Ovary (tissue), 9 donors: ENCODE measurements around the gene FBXO34. TPM values are rescaled to one million over a fixed set of nuclear protein-coding genes. Genes with fewer than 3 reads are reported as not detected.

Experiments used
- DNase-seq, 5 donors: peaks; one replicate each; pipeline ENCODE4 v3.0.0-alpha.2; 2019 to 2020
- H3K27ac ChIP-seq, 2 donors: fragments of 200-600 bp; one replicate each; pipeline versions ENCODE4 v1.5.1 to v1.8.0; 2019 to 2022
- H3K27me3 ChIP-seq: fragments of 200-600 bp; one replicate; pipeline ENCODE4 v1.8.0; 2022
- H3K36me3 ChIP-seq: fragments of 200-600 bp; sonication (generic); one replicate; pipeline ENCODE4 v1.5.1; 2019
- H3K4me1 ChIP-seq: one replicate; pipeline ENCODE4 v1.8.1; 2013; ENCODE audit warnings: mild to moderate bottlenecking, moderate library complexity; ENCODE audit not compliant: insufficient read depth
- H3K4me3 ChIP-seq: fragments of 200-600 bp; sonication (generic); one replicate; pipeline ENCODE4 v1.5.1; 2017
- H3K9me3 ChIP-seq, 2 donors: fragments of 200-600 bp in 1 of 2; sonication (generic) in 1 of 2; one replicate each; pipeline versions ENCODE4 v1.5.1 to v1.8.1; 2013 to 2019; ENCODE audit warnings: mild to moderate bottlenecking in 1 of 2, moderate library complexity in 1 of 2
- CTCF ChIP-seq, 3 donors: fragments of 450-650 bp in 2 of 3; fragments of 200-600 bp in 1 of 3; IDR thresholded peaks; one replicate each; pipeline versions ENCODE4 v1.5.1 to v1.8.0; 2016 to 2022; ENCODE audit warnings: antibody characterized with exemption in 3 of 3, mild to moderate bottlenecking in 1 of 3
- EP300 ChIP-seq: sonication (generic); formaldehyde crosslinking; IDR thresholded peaks from one replicate; pipeline ENCODE4 v1.6.1; 2017; ENCODE audit warnings: antibody characterized with exemption
- POLR2A ChIP-seq: fragments of 450-650 bp; IDR thresholded peaks from one replicate; pipeline ENCODE4 v1.6.1; 2017; ENCODE audit warnings: antibody characterized with exemption, mild to moderate bottlenecking, moderate library complexity
- WGBS, 3 donors: extraction: QIAGEN DNeasy Blood & Tissue Kit in 1 of 3; methylation state at CpG; one replicate each; pipeline versions ENCODE4 v1.1.5 to v1.1.7; 2013 to 2017; 5-methylcytosine and 5-hydroxymethylcytosine counted together
- intact Hi-C, 4 donors: fragments of 100-400 bp; cut with DNase I; formaldehyde crosslinking; loops; one replicate each; pipeline versions ENCODE4 v1.11.0 to v1.15.1; 2022 to 2023
- polyA plus RNA-seq, 2 donors: library from polyadenylated mRNA; stranded (reverse); fragments of 200-250 nt in 1 of 2; fragments of 350-450 nt in 1 of 2; fragmentation: Illumina TruSeq in 1 of 2; extraction: RNeasy Lipid Tissue Mini Kit (QIAGEN cat#74804) in 1 of 2; gene quantifications; one replicate each; pipeline ENCODE4 v1.2.3, GENCODE V29; 2013 to 2014
- total RNA-seq, 7 donors: library from RNA; depleted of rRNA in 2 of 7; stranded (reverse); fragments of >200 nt in 2 of 7; fragmentation: NEBNext Ultra II Directional in 3 of 7; extraction: Animal tissue kit (Norgen Biotek cat#: 25700) in 3 of 7; gene quantifications; one replicate each; pipeline versions ENCODE4 v1.1.0 to v1.2.4, GENCODE V29; 2016 to 2023
- donor health status: DM: no; HTN: no; CAD: no; lungs with moderate emphysema.
- donor health status: DM: no; HTN: no; CAD: no.
- donor health status: Bipolar disorder and iron deficiency.
- donor health status: DM: yes; HTN: yes; CAD: no.
- donor health status: DM: no; HTN: no; CAD: no.
- donor health status: DM: yes; HTN: yes; CAD: no.

Gene FBXO34
- total and polyA plus RNA-seq, 9 donors, result 11.4 to 29.8 (median 20.8) TPM

- H3K27ac ChIP-seq, result no peak overlapping the region
- H3K9me3 ChIP-seq, result no peaks in the 10 kb centered on the region
- no peak for DNase-seq
- intact Hi-C loops, result loop anchor here in 1 of 4 donors (5.0 kb wide), 1 partner anchor 787 kb away; no protein-coding TSS in a partner anchor
- 82 to 94% (median 84%) methylated on average over 5 of the region's 5 CpGs for WGBS, 3 donors
- H3K4me3 ChIP-seq, result no peak overlapping the region
- no peaks in the 10 kb centered on the region for H3K27me3 ChIP-seq
- no peaks in the 10 kb centered on the region for H3K4me1 ChIP-seq
- H3K36me3 ChIP-seq, result no peaks in the 10 kb centered on the region
- TF ChIP-seq POLR2A (no peak), CTCF (IDR thresholded peaks at IDR 0.05) (no peak), EP300 (no peak)
These were observed 102.8 kb downstream of the FBXO34 start for GRCh38 chr14:55373784-55374705.

- WGBS, 3 donors, result 94 to 97% (median 95%) methylated on average over 4 of the region's 4 CpGs
- no peak overlapping the region for H3K4me3 ChIP-seq
- H3K27ac ChIP-seq, result no peak overlapping the region
- no peaks in the 10 kb centered on the region for H3K4me1 ChIP-seq
- no peaks in the 10 kb centered on the region for H3K9me3 ChIP-seq
- intact Hi-C loops, result loop anchor here in 1 of 4 donors (5.0 kb wide), 1 partner anchor 787 kb away; no protein-coding TSS in a partner anchor
- no peaks in the 10 kb centered on the region for H3K36me3 ChIP-seq
- no peak for TF ChIP-seq CTCF (IDR thresholded peaks at IDR 0.05)
- TF ChIP-seq POLR2A, result no peak
- no peaks in the 10 kb centered on the region for H3K27me3 ChIP-seq
- DNase-seq, result no peak
These were observed 103.5 kb downstream of the FBXO34 start for GRCh38 chr14:55374771-55375170.

- TF ChIP-seq EP300 (no peak), POLR2A (no peak), CTCF (IDR thresholded peaks at IDR 0.05) (no peak)
- no peaks in the 10 kb centered on the region for H3K4me1 ChIP-seq
- no peak overlapping the region for H3K4me3 ChIP-seq
- DNase-seq, result no peak
- H3K27ac ChIP-seq, result no peak overlapping the region
- intact Hi-C loops, result no loop called here
- no peaks in the 10 kb centered on the region for H3K27me3 ChIP-seq
- H3K9me3 ChIP-seq, result no peaks in the 10 kb centered on the region
- WGBS, 3 donors, result 94 to 97% (median 95%) methylated on average over 5 of the region's 5 CpGs
- H3K36me3 ChIP-seq, result no peaks in the 10 kb centered on the region
These were observed 106.0 kb downstream of the FBXO34 start for GRCh38 chr14:55377236-55377635.

GRCh38 chr14:55381040-55381439, 109.8 kb downstream of the FBXO34 start:
- H3K4me1 ChIP-seq, result no peaks in the 10 kb centered on the region
- no peaks in the 10 kb centered on the region for H3K36me3 ChIP-seq
- no peaks in the 10 kb centered on the region for H3K9me3 ChIP-seq
- no peak for TF ChIP-seq POLR2A
- TF ChIP-seq CTCF (IDR thresholded peaks at IDR 0.05), result no peak
- TF ChIP-seq EP300, result no peak
- H3K27ac ChIP-seq, result no peak overlapping the region
- H3K27me3 ChIP-seq, result no peaks in the 10 kb centered on the region
- no peak for DNase-seq
- intact Hi-C loops, result no loop called here
- 77 to 88% (median 81%) methylated on average over 5 of the region's 5 CpGs for WGBS, 3 donors
- H3K4me3 ChIP-seq, result no peak overlapping the region
